ENCODE data around the gene ZBTB5.
"Not testable (repeated sequence)": the region's sequence is repeated elsewhere in the genome, so short reads cannot be mapped to it uniquely, and the experiment has no call there.

The ZBTB5 gene

GRCh38 chr9:37452611-37453010 is 12.6 kb downstream of the ZBTB5 start:
- DNase-seq (ENCODE audit: low read depth): no peak

- DNase-seq (ENCODE audit: low read depth): no peak
Measured at GRCh38 chr9:37451628-37452027, 13.6 kb downstream of the ZBTB5 start.

GRCh38 chr9:37449862-37450632 is 15.2 kb downstream of the ZBTB5 start:
- DNase-seq (ENCODE audit: low read depth): no peak

GRCh38 chr9:37447111-37447510 is 18.1 kb downstream of the ZBTB5 start:
- no peak for DNase-seq (ENCODE audit: low read depth)

GRCh38 chr9:37446401-37446800 is 18.8 kb downstream of the ZBTB5 start:
- no peak for DNase-seq (ENCODE audit: low read depth)

- no peak for DNase-seq (ENCODE audit: low read depth)
Measured at GRCh38 chr9:37445832-37446231, 19.4 kb downstream of the ZBTB5 start.

GRCh38 chr9:37444890-37445289 is 20.4 kb downstream of the ZBTB5 start:
- DNase-seq (ENCODE audit: low read depth): no peak

GRCh38 chr9:37443566-37443965 is 21.7 kb downstream of the ZBTB5 start:
- no peak for DNase-seq (ENCODE audit: low read depth)

GRCh38 chr9:37442556-37442955 is 22.7 kb downstream of the ZBTB5 start:
- DNase-seq (ENCODE audit: low read depth): no peak

GRCh38 chr9:37441776-37442370 is 23.4 kb downstream of the ZBTB5 start:
- no peak for DNase-seq (ENCODE audit: low read depth)

- DNase-seq (ENCODE audit: low read depth): no peak
Measured at GRCh38 chr9:37438359-37438758, 26.9 kb downstream of the ZBTB5 start.

- DNase-seq (ENCODE audit: low read depth): no peak
Measured at GRCh38 chr9:37437621-37438020, 27.6 kb downstream of the ZBTB5 start.

GRCh38 chr9:37437010-37437409 is 28.2 kb downstream of the ZBTB5 start:
- no peak for DNase-seq (ENCODE audit: low read depth)

- no peak for DNase-seq (ENCODE audit: low read depth)
Measured at GRCh38 chr9:37436540-37436939, 28.7 kb downstream of the ZBTB5 start.

GRCh38 chr9:37433867-37434371 is 31.3 kb downstream of the ZBTB5 start:
- DNase-seq (ENCODE audit: low read depth): no peak

- DNase-seq (ENCODE audit: low read depth): no peak
Measured at GRCh38 chr9:37432020-37432419, 33.2 kb downstream of the ZBTB5 start.

- DNase-seq (ENCODE audit: low read depth): no peak
Measured at GRCh38 chr9:37430841-37431597, 34.2 kb downstream of the ZBTB5 start.

- DNase-seq (ENCODE audit: low read depth): no peak
Measured at GRCh38 chr9:37429441-37430285, 35.6 kb downstream of the ZBTB5 start.

GRCh38 chr9:37428345-37428744 is 36.9 kb downstream of the ZBTB5 start:
- no peak for DNase-seq (ENCODE audit: low read depth)

- no peak for DNase-seq (ENCODE audit: low read depth)
Measured at GRCh38 chr9:37426846-37427245, 38.4 kb downstream of the ZBTB5 start.

GRCh38 chr9:37426431-37426830 is 38.8 kb downstream of the ZBTB5 start:
- not testable (repeated sequence) for DNase-seq (ENCODE audit: low read depth)

- DNase-seq (ENCODE audit: low read depth): no peak
Measured at GRCh38 chr9:37425298-37425752, 39.9 kb downstream of the ZBTB5 start.
